Measurements from ENCODE around the gene ANKH.

ANKH gene

DNA sequence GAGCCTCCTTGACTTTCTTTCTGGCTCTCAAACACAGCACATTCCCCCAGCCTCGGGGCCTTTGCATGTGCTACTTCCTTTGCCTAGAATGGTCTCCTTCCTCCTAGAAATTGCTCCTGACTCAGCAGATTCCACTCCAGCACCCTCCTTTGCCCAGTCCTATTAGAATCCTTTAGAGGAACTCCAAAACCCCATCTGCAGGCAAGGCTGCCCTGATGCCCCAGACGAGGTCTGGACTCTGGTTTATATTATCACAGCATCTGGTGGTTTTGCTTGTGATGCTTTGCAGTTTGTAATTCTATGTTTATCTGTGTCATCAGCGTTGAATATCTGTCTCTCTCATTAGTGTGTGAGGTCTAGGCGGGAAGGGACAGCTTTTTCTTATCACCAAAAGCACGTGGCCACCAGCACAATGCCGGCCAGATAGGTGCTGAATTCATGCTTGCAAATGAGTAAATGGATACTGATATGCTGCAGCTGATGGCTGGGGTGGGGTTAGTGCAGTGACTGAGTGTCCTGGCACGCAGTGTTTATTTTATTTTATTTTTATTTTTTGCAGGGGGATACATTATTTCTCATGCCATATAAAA, 30.0 kb upstream of the ANKH start:
- TF ChIP-seq CTCF (IDR thresholded peaks at IDR 0.05; ENCODE audit: low read length, missing control alignments), result no peak
- DNase-seq (ENCODE audit: low read depth), result peak; percentile 45
- H3K4me3 ChIP-seq (replicated peaks; ENCODE audit: low read depth, low read length), result no peak overlapping the region

DNA sequence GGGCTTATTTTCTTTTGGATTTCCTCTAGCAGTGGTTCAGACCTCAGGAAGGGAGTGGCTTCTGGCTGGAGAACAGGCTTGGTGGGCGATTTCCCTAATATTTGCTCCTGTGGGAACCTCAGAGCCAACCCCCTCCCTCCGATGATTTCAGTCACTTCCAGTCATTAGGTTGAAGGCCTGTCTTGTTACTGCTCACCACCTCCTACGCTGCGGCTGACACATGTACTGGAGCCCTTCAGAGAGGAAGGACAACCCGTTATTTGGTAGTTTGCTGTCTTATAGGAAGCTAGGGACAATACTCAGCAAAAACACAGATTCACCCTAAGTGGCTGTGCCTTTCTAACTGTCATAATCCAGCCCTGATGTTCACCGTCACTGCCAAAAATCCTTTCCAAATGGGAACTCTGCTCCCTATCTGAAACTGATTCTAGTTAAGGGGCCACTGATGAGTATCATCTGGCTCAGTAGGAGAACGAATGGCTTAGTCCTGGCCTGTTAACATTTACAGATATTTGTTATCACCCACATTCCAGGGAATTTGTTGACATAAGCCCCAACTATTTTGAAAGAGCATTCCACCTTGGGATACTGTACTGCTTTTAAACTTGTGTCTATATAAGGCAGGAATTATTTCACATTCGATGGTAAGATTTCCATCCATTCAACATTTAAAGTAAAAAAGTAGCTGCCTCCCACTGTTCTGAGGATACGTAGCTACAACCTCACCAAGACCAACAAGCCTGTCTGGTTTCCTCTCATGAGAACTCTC, 29.3 kb upstream of the ANKH start:
- peak; percentile 81 for DNase-seq (ENCODE audit: low read depth)
- no peak for TF ChIP-seq CTCF (IDR thresholded peaks at IDR 0.05; ENCODE audit: low read length, missing control alignments)
- no peak overlapping the region for H3K4me3 ChIP-seq (replicated peaks; ENCODE audit: low read depth, low read length)

GRCh38 chr5:14896131-14896530, 24.6 kb upstream of the ANKH start:
- H3K4me3 ChIP-seq (replicated peaks; ENCODE audit: low read depth, low read length), result no peak overlapping the region
- no peak for DNase-seq (ENCODE audit: low read depth)
- no peak for TF ChIP-seq CTCF (IDR thresholded peaks at IDR 0.05; ENCODE audit: low read length, missing control alignments)

DNA sequence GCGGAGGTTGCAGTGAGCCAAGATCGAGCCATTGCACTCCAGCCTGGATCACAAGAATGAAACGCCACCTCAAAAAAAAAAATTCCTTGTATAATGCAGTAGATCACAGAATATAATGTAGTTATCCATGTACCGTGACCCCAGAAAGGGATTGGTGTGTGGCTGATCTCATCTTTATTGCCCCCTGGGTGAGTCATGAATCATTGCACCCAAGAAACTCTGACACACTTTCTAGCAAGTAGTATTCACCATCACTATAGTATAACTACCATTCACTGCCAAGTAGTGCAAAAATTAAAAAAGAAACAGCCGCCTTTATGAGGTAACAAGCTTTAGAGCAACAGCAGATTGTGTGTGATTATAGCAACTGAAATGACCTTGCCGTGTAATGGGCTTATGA, 23.7 kb upstream of the ANKH start:
- TF ChIP-seq CTCF (IDR thresholded peaks at IDR 0.05; ENCODE audit: low read length, missing control alignments), result no peak
- no peak for DNase-seq (ENCODE audit: low read depth)
- H3K4me3 ChIP-seq (replicated peaks; ENCODE audit: low read depth, low read length), result no peak overlapping the region

DNA sequence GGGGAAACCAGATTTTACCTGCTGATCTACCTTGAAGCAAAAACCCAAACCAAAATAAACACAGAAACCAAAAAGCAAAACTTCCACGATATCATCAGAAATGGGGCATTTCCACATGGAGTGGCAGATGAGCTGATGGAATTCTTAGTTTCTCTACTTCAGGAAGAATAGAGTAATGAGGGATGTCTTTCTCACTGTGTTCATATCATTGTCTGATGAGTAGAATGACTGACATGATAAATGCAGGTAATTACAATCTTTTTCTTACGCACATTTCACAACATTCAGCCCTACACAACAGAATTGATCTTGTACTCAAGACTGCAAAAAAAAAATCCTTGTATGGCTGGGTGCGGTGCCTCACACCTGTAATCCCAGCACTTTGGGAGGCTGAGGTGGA, 23.2 kb upstream of the ANKH start:
- no peak for TF ChIP-seq CTCF (IDR thresholded peaks at IDR 0.05; ENCODE audit: low read length, missing control alignments)
- no peak overlapping the region for H3K4me3 ChIP-seq (replicated peaks; ENCODE audit: low read depth, low read length)
- DNase-seq (ENCODE audit: low read depth), result no peak

DNA sequence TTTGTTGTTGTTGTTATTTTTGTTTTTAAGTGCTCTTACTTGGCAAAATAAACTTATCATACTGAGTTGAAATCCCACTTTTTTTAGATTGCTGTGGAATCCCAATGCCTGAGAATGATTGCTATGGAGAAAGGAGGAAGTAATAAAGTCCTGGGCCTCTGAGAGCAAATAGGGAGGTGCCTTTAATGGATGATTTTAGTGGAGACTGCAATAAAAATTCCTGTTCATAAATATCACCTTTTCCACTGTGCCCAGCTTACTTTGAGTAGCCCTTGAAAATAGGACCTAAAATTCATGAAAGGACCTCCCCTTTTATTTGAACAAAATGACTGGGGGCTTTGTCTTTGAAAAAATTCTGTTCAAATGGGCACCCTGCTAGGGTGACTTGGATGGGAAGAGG, 21.8 kb upstream of the ANKH start:
- no peak for TF ChIP-seq CTCF (IDR thresholded peaks at IDR 0.05; ENCODE audit: low read length, missing control alignments)
- no peak for DNase-seq (ENCODE audit: low read depth)
- no peak overlapping the region for H3K4me3 ChIP-seq (replicated peaks; ENCODE audit: low read depth, low read length)

- TF ChIP-seq CTCF (IDR thresholded peaks at IDR 0.05; ENCODE audit: low read length, missing control alignments), result no peak
- no peak for DNase-seq (ENCODE audit: low read depth)
- no peak overlapping the region for H3K4me3 ChIP-seq (replicated peaks; ENCODE audit: low read depth, low read length)
Observed at GRCh38 chr5:14890846-14891245, 19.3 kb upstream of the ANKH start.
